ENCODE data around the gene MAPRE3.

- no peak for TF ChIP-seq CTCF (IDR thresholded peaks at IDR 0.05; ENCODE audit: insufficient read depth, low read length, poor library complexity, severe bottlenecking)
- no peak for TF ChIP-seq EZH2phosphoT487 (conservative IDR thresholded peaks at IDR 0.05; ENCODE audit: low read length)
Observed at GRCh38 chr2:26921323-26921722, 49.1 kb upstream of the MAPRE3 start.
